ENCODE results near the gene TARBP1.

TARBP1 gene

GRCh38 chr1:234498448-234499118, 19.6 kb upstream of the TARBP1 start:
- H3K4me1 ChIP-seq (ENCODE audit: insufficient read depth, low read length) = peaks cover 23% of the 10 kb centered on the region
- peak; percentile 58 for ATAC-seq (ENCODE audit: insufficient read depth, low read depth)

GRCh38 chr1:234497589-234497988, 18.6 kb upstream of the TARBP1 start:
- no peaks in the 10 kb centered on the region for H4K20me1 ChIP-seq (ENCODE audit: insufficient read depth, low read length)
- TF ChIP-seq EZH2 (IDR thresholded peaks at IDR 0.05; ENCODE audit: borderline replicate concordance, low read depth, low read length, severe bottlenecking) = no peak
- TF ChIP-seq, protein P1, sequence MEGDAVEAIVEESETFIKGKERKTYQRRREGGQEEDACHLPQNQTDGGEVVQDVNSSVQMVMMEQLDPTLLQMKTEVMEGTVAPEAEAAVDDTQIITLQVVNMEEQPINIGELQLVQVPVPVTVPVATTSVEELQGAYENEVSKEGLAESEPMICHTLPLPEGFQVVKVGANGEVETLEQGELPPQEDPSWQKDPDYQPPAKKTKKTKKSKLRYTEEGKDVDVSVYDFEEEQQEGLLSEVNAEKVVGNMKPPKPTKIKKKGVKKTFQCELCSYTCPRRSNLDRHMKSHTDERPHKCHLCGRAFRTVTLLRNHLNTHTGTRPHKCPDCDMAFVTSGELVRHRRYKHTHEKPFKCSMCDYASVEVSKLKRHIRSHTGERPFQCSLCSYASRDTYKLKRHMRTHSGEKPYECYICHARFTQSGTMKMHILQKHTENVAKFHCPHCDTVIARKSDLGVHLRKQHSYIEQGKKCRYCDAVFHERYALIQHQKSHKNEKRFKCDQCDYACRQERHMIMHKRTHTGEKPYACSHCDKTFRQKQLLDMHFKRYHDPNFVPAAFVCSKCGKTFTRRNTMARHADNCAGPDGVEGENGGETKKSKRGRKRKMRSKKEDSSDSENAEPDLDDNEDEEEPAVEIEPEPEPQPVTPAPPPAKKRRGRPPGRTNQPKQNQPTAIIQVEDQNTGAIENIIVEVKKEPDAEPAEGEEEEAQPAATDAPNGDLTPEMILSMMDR (IDR thresholded peaks at IDR 0.05; ENCODE audit: borderline replicate concordance, extremely low read depth, low read length, poor library complexity, severe bottlenecking) = no peak
- H3K4me3 ChIP-seq (ENCODE audit: low read depth in 1 of 2, low read length in 2 of 2) = no peak overlapping the region
- H2AFZ ChIP-seq (ENCODE audit: low read depth, low read length) = no peak overlapping the region
- H3K27me3 ChIP-seq (ENCODE audit: insufficient read depth, low read length, poor library complexity) = no peaks in the 10 kb centered on the region
- DNase-seq = no peak
- ATAC-seq (ENCODE audit: insufficient read depth, low read depth) = no peak
- H3K79me2 ChIP-seq (ENCODE audit: insufficient read depth, low read length) = no peaks in the 10 kb centered on the region
- no peak overlapping the region for H3K9ac ChIP-seq (ENCODE audit: low read depth, low read length)
- H3K9me3 ChIP-seq (ENCODE audit: insufficient read depth, low read length, severe bottlenecking) = no peaks in the 10 kb centered on the region
- H3K36me3 ChIP-seq (ENCODE audit: insufficient read depth, low read length) = no peaks in the 10 kb centered on the region
- H3K27ac ChIP-seq (ENCODE audit: low read length) = no peak overlapping the region
- peaks cover 20% of the 10 kb centered on the region for H3K4me1 ChIP-seq (ENCODE audit: insufficient read depth, low read length)
- no peak overlapping the region for H3K4me2 ChIP-seq (ENCODE audit: insufficient read depth, low read length)

More at GRCh38 chr1:234498448-234499118, 19.6 kb upstream of the TARBP1 start:
- Histone ChIP-seq H3K79me2 (ENCODE audit: insufficient read depth, low read length) (no peaks in the 10 kb centered on the region), H3K27me3 (ENCODE audit: insufficient read depth, low read length, poor library complexity) (no peaks in the 10 kb centered on the region), H3K4me2 (ENCODE audit: insufficient read depth, low read length) (peak overlapping the region; percentile 48), H3K27ac (ENCODE audit: low read length) (peak overlapping the region; percentile 86), H2AFZ (ENCODE audit: low read depth, low read length) (peak overlapping the region; percentile 87), H3K9ac (ENCODE audit: low read depth, low read length) (peak overlapping the region; percentile 33), H3K4me3 (ENCODE audit: low read depth in 1 of 2, low read length in 2 of 2) (no peak overlapping the region), H3K9me3 (ENCODE audit: insufficient read depth, low read length, severe bottlenecking) (no peaks in the 10 kb centered on the region), H4K20me1 (ENCODE audit: insufficient read depth, low read length) (no peaks in the 10 kb centered on the region), H3K36me3 (ENCODE audit: insufficient read depth, low read length) (no peaks in the 10 kb centered on the region)
- TF ChIP-seq EZH2 (IDR thresholded peaks at IDR 0.05; ENCODE audit: borderline replicate concordance, low read depth, low read length, severe bottlenecking) = no peak
- TF ChIP-seq, protein P1 (IDR thresholded peaks at IDR 0.05; ENCODE audit: borderline replicate concordance, extremely low read depth, low read length, poor library complexity, severe bottlenecking) = no peak
- DNase-seq = no peak

GRCh38 chr1:234495231-234495990, 16.4 kb upstream of the TARBP1 start:
- Histone ChIP-seq H3K79me2 (ENCODE audit: insufficient read depth, low read length) (no peaks in the 10 kb centered on the region), H3K9me3 (ENCODE audit: insufficient read depth, low read length, severe bottlenecking) (no peaks in the 10 kb centered on the region), H3K27ac (ENCODE audit: low read length) (no peak overlapping the region), H3K9ac (ENCODE audit: low read depth, low read length) (no peak overlapping the region), H3K4me3 (ENCODE audit: low read depth in 1 of 2, low read length in 2 of 2) (no peak overlapping the region), H2AFZ (ENCODE audit: low read depth, low read length) (no peak overlapping the region), H3K4me2 (ENCODE audit: insufficient read depth, low read length) (no peak overlapping the region), H3K27me3 (ENCODE audit: insufficient read depth, low read length, poor library complexity) (no peaks in the 10 kb centered on the region), H4K20me1 (ENCODE audit: insufficient read depth, low read length) (no peaks in the 10 kb centered on the region), H3K4me1 (ENCODE audit: insufficient read depth, low read length) (peaks cover 29% of the 10 kb centered on the region), H3K36me3 (ENCODE audit: insufficient read depth, low read length) (no peaks in the 10 kb centered on the region)
- ATAC-seq (ENCODE audit: insufficient read depth, low read depth) (no peak), DNase-seq (no peak)
- TF ChIP-seq, protein P1 (IDR thresholded peaks at IDR 0.05; ENCODE audit: borderline replicate concordance, extremely low read depth, low read length, poor library complexity, severe bottlenecking) = no peak
- TF ChIP-seq EZH2 (IDR thresholded peaks at IDR 0.05; ENCODE audit: borderline replicate concordance, low read depth, low read length, severe bottlenecking) = no peak
